ENCODE data around the gene TMEM132C. TPM values are rescaled to one million over a fixed set of nuclear protein-coding genes. Genes with fewer than 3 reads are reported as not detected.

The TMEM132C gene
- total and polyA plus RNA-seq, 9 donors: 0.50 to 10.1 (median 1.2) TPM

- no peak overlapping the region for H3K27ac ChIP-seq (ENCODE audit: low read length)
- 89% methylated on average over 5 of the region's 7 CpGs for WGBS (ENCODE audit: insufficient coverage)
- H3K9me3 ChIP-seq (replicated peaks; ENCODE audit: control insufficient read depth, low read depth, low read length): no peaks in the 10 kb centered on the region
- H3K36me3 ChIP-seq (ENCODE audit: control insufficient read depth, insufficient read depth, low read length): no peaks in the 10 kb centered on the region
- H3K27me3 ChIP-seq (ENCODE audit: control insufficient read depth, insufficient read depth, low read length): peaks cover 2% of the 10 kb centered on the region
- H3K4me1 ChIP-seq (ENCODE audit: control insufficient read depth, insufficient read depth, low read length): peaks cover 1% of the 10 kb centered on the region
- H3K4me3 ChIP-seq (ENCODE audit: low read length): no peak overlapping the region
- DNase-seq: no peak
Observed at GRCh38 chr12:128637642-128638606, 371.0 kb downstream of the TMEM132C start.

GRCh38 chr12:128639089-128639488, 372.1 kb downstream of the TMEM132C start:
- Histone ChIP-seq H3K4me3 (ENCODE audit: low read length) (no peak overlapping the region), H3K4me1 (ENCODE audit: control insufficient read depth, insufficient read depth, low read length) (peaks cover 4% of the 10 kb centered on the region), H3K9me3 (replicated peaks; ENCODE audit: control insufficient read depth, low read depth, low read length) (no peaks in the 10 kb centered on the region), H3K27ac (ENCODE audit: low read length) (no peak overlapping the region), H3K36me3 (ENCODE audit: control insufficient read depth, insufficient read depth, low read length) (no peaks in the 10 kb centered on the region), H3K27me3 (ENCODE audit: control insufficient read depth, insufficient read depth, low read length) (peaks cover 2% of the 10 kb centered on the region)
- DNase-seq: no peak

- Histone ChIP-seq H3K27ac (ENCODE audit: low read length) (no peak overlapping the region), H3K9me3 (replicated peaks; ENCODE audit: control insufficient read depth, low read depth, low read length) (no peaks in the 10 kb centered on the region), H3K4me1 (ENCODE audit: control insufficient read depth, insufficient read depth, low read length) (peaks cover 4% of the 10 kb centered on the region), H3K4me3 (ENCODE audit: low read length) (no peak overlapping the region), H3K27me3 (ENCODE audit: control insufficient read depth, insufficient read depth, low read length) (peaks cover 2% of the 10 kb centered on the region), H3K36me3 (ENCODE audit: control insufficient read depth, insufficient read depth, low read length) (no peaks in the 10 kb centered on the region)
- DNase-seq: peak; percentile 72
- WGBS (ENCODE audit: insufficient coverage): 24% methylated on average over 11 of the region's 12 CpGs
Observed at GRCh38 chr12:128643155-128643554, 376.2 kb downstream of the TMEM132C start.

DNA sequence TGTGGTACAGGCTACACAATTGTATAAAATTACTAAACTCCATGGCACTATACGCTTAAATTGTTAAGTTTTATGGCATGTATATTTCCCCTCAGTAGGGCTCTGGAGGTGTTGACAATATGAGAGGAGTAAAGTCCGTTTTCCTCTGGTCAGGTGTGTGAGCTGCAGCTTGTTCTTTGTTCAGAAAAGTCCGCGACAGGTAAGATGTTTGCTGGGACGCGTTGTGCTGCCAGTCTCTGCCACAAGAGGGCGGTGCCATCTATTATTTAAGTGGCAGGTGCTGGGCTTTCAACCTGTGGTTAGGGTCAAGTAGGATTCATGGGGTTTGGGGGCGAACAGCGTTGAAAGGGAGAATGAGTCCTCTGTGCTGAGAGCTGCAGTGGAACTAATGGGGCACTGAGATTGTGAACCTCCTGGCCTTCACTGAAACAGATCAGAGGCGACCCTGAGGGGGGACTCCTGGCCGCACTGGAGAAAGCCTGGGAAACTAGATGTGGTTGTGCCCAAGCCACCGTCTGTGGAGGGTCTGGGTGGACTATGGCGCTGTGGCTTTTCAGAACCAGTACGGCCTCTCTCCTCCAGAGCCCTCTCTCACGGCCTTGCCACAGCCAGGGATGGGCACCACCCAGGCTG, 377.8 kb downstream of the TMEM132C start:
- DNase-seq: peak; percentile 11
- Histone ChIP-seq H3K4me1 (ENCODE audit: control insufficient read depth, insufficient read depth, low read length) (peaks cover 4% of the 10 kb centered on the region), H3K4me3 (ENCODE audit: low read length) (no peak overlapping the region), H3K27ac (ENCODE audit: low read length) (no peak overlapping the region), H3K9me3 (replicated peaks; ENCODE audit: control insufficient read depth, low read depth, low read length) (peaks cover 4% of the 10 kb centered on the region), H3K27me3 (ENCODE audit: control insufficient read depth, insufficient read depth, low read length) (peaks cover 2% of the 10 kb centered on the region), H3K36me3 (ENCODE audit: control insufficient read depth, insufficient read depth, low read length) (no peaks in the 10 kb centered on the region)
- WGBS (ENCODE audit: insufficient coverage): 66% methylated on average over 10 of the region's 15 CpGs

- peaks cover 4% of the 10 kb centered on the region for H3K9me3 ChIP-seq (replicated peaks; ENCODE audit: control insufficient read depth, low read depth, low read length)
- no peaks in the 10 kb centered on the region for H3K4me1 ChIP-seq (ENCODE audit: control insufficient read depth, insufficient read depth, low read length)
- no peaks in the 10 kb centered on the region for H3K27me3 ChIP-seq (ENCODE audit: control insufficient read depth, insufficient read depth, low read length)
- peak; percentile 6 for DNase-seq
- no peaks in the 10 kb centered on the region for H3K36me3 ChIP-seq (ENCODE audit: control insufficient read depth, insufficient read depth, low read length)
- 0% methylated on average over 1 of the region's 1 CpG for WGBS (ENCODE audit: insufficient coverage)
- no peak overlapping the region for H3K4me3 ChIP-seq (ENCODE audit: low read length)
- no peak overlapping the region for H3K27ac ChIP-seq (ENCODE audit: low read length)
Observed at GRCh38 chr12:128649902-128650301, 382.9 kb downstream of the TMEM132C start.

DNA sequence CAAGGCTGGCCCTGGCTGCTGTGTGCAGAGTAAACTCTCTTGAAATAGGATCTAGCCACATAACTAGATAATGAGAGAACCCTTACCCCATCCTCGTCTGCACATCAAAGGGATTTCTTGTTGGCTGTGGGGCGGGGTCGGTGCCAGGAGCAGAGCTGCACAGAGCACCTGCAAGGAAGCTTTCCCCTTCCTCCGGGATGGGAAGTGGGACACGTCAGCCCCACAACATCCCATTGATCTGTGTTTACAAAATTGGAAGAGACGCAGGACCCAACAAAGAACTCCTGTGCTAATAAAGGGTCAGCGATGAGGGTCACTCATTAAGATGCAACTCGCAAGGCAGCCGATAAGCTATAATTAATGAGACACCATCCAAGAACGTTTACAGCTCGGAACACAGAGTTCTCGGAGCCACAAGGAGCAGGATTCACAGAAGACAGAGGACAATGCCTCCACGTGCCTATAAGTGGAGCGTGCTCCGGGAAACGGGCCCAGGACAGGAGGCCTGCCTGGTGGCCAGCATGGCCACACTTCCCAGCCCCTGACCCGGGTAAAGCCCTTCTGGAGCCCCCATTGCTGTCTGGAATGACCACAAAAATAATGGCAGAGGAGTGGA, 385.3 kb downstream of the TMEM132C start:
- Histone ChIP-seq H3K27me3 (ENCODE audit: control insufficient read depth, insufficient read depth, low read length) (no peaks in the 10 kb centered on the region), H3K4me1 (ENCODE audit: control insufficient read depth, insufficient read depth, low read length) (no peaks in the 10 kb centered on the region), H3K36me3 (ENCODE audit: control insufficient read depth, insufficient read depth, low read length) (no peaks in the 10 kb centered on the region), H3K4me3 (ENCODE audit: low read length) (no peak overlapping the region), H3K27ac (ENCODE audit: low read length) (no peak overlapping the region), H3K9me3 (replicated peaks; ENCODE audit: control insufficient read depth, low read depth, low read length) (peaks cover 4% of the 10 kb centered on the region)
- 83% methylated on average over 15 of the region's 17 CpGs for WGBS (ENCODE audit: insufficient coverage)
- no peak for DNase-seq

GRCh38 chr12:128654468-128654867, 387.5 kb downstream of the TMEM132C start:
- no peaks in the 10 kb centered on the region for H3K27me3 ChIP-seq (ENCODE audit: control insufficient read depth, insufficient read depth, low read length)
- H3K27ac ChIP-seq (ENCODE audit: low read length): no peak overlapping the region
- H3K9me3 ChIP-seq (replicated peaks; ENCODE audit: control insufficient read depth, low read depth, low read length): no peaks in the 10 kb centered on the region
- no peaks in the 10 kb centered on the region for H3K4me1 ChIP-seq (ENCODE audit: control insufficient read depth, insufficient read depth, low read length)
- 84% methylated on average over 5 of the region's 8 CpGs for WGBS (ENCODE audit: insufficient coverage)
- H3K36me3 ChIP-seq (ENCODE audit: control insufficient read depth, insufficient read depth, low read length): no peaks in the 10 kb centered on the region
- no peak overlapping the region for H3K4me3 ChIP-seq (ENCODE audit: low read length)
- DNase-seq: no peak

DNA sequence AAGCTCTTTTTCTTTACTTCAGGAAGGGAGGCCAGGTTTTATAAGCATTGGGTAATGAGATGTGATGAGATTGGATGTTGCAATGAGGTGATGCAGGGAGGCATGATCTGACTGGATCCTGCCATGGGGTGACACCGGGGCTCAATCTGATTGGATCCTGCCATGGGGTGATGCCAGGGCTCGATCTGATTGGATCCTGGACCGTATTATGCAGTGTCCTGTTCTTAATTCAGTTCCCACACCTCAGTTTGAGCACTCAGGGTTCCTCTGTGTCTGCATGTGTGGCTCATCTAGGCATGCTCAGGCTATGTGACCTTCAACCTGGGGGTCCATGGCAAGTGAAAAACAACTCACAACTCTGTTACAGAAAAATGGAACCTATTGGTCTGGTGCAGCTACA, 390.4 kb downstream of the TMEM132C start:
- WGBS (ENCODE audit: insufficient coverage): 88% methylated on average over 3 of the region's 3 CpGs
- DNase-seq: no peak
- Histone ChIP-seq H3K27me3 (ENCODE audit: control insufficient read depth, insufficient read depth, low read length) (no peaks in the 10 kb centered on the region), H3K27ac (ENCODE audit: low read length) (no peak overlapping the region), H3K9me3 (replicated peaks; ENCODE audit: control insufficient read depth, low read depth, low read length) (no peaks in the 10 kb centered on the region), H3K36me3 (ENCODE audit: control insufficient read depth, insufficient read depth, low read length) (no peaks in the 10 kb centered on the region), H3K4me1 (ENCODE audit: control insufficient read depth, insufficient read depth, low read length) (no peaks in the 10 kb centered on the region), H3K4me3 (ENCODE audit: low read length) (no peak overlapping the region)

DNA sequence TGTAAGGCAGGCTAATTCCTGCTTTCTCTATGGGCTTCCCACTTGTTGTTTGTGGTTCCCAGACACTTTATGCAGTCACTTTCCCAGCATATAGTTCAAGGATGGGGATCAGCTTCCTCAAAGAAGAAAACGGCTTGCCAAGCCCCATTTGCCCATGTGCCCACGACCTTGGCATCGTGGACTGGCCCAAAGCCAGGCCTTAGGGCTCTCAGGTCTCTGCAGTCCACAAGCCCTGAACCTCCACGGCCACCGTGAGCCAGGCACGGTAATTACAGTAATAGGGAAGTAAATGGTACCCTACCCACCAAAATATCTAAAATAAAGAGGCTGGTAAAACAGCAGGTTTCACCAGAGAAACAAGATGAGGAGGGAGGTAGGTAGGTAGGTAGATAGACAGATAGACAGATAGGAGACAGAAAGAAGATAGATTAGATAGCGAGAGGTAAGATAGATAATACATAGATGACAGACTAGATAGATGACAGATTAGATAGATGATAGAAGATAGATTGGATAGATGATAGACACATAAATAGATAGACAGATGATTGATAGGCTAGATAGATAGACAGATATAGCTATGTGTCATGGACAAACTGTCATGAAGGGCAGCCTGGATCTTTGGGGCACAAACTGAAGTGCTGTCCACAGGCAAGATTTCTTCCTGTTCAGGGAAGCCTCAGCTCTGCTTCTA, 393.7 kb downstream of the TMEM132C start:
- WGBS (ENCODE audit: insufficient coverage): 100% methylated on average over 1 of the region's 7 CpGs
- no peaks in the 10 kb centered on the region for H3K9me3 ChIP-seq (replicated peaks; ENCODE audit: control insufficient read depth, low read depth, low read length)
- H3K27ac ChIP-seq (ENCODE audit: low read length): no peak overlapping the region
- no peak for DNase-seq
- no peak overlapping the region for H3K4me3 ChIP-seq (ENCODE audit: low read length)
- no peaks in the 10 kb centered on the region for H3K36me3 ChIP-seq (ENCODE audit: control insufficient read depth, insufficient read depth, low read length)
- no peaks in the 10 kb centered on the region for H3K4me1 ChIP-seq (ENCODE audit: control insufficient read depth, insufficient read depth, low read length)
- no peaks in the 10 kb centered on the region for H3K27me3 ChIP-seq (ENCODE audit: control insufficient read depth, insufficient read depth, low read length)

DNA sequence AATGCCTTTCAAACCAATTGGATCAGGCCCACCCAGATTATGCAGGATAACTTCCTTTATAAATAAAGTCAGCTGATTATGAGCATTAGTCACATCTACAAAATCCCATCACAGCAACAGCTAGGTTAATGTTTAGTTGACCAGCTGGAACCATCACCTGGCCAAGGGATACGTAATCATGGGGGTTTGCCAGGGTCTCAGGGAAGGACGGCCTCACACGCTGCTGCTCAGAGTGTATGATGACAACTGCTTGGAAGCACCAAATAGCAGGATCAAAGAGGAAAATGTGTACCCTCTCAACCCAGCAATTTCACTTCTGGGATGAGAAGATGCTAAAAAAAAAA, 394.2 kb downstream of the TMEM132C start:
- no peaks in the 10 kb centered on the region for H3K27me3 ChIP-seq (ENCODE audit: control insufficient read depth, insufficient read depth, low read length)
- no peaks in the 10 kb centered on the region for H3K36me3 ChIP-seq (ENCODE audit: control insufficient read depth, insufficient read depth, low read length)
- peak; percentile 78 for DNase-seq
- no peak overlapping the region for H3K27ac ChIP-seq (ENCODE audit: low read length)
- no peaks in the 10 kb centered on the region for H3K4me1 ChIP-seq (ENCODE audit: control insufficient read depth, insufficient read depth, low read length)
- no peaks in the 10 kb centered on the region for H3K9me3 ChIP-seq (replicated peaks; ENCODE audit: control insufficient read depth, low read depth, low read length)
- no CpG with 5 or more reads among the region's 3 CpGs for WGBS (ENCODE audit: insufficient coverage)
- no peak overlapping the region for H3K4me3 ChIP-seq (ENCODE audit: low read length)
